Body of pancreas (tissue), 4 donors: ENCODE results near the gene BEGAIN.

Experiments
- CTCF ChIP-seq, 7 experiments: fragments of 450-650 bp in 4 of 7; fragments of 200-600 bp in 3 of 7; sonication (generic) in 3 of 7; IDR thresholded peaks; one replicate each; pipeline ENCODE4 v1.5.1; 2016 to 2019; ENCODE audit warnings: antibody characterized with exemption in 7 of 7
- POLR2A ChIP-seq, 3 donors: fragments of 450-650 bp; IDR thresholded peaks; one replicate each; pipeline ENCODE4 v1.6.1; 2016; ENCODE audit warnings: antibody characterized with exemption in 3 of 3, mild to moderate bottlenecking in 2 of 3

DNA sequence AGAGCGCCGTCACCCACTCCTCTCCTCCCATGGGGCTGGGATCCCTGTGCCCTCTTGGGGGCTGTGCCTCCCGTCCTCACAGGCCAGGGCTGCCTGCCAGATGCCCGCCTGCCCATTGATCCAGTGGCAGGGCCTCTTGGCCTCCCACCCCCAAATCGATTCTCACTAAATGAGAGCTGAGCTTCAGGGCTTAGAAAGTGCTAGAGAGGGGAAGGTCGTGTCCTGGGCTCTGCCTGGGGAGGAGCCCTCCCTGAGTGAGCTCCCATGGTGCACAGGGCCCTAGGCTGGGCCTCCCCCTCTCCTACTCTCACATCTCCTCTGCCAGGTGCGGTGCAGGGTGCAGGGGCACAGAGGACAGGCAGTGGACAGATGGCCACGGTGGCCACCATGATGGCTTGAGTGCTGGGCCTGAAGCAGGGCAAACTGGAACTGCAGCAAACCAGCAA lies 9.2 kb downstream of the BEGAIN start:
- TF ChIP-seq CTCF (IDR thresholded peaks at IDR 0.05) (no peak), POLR2A (IDR thresholded peaks at IDR 0.05) (no peak)
